Hepatocyte (in vitro differentiated cells): ENCODE results near the gene PCED1A. TPM values are rescaled to one million over a fixed set of nuclear protein-coding genes. Genes with fewer than 3 reads are reported as not detected.

Experiments
- DNase-seq: peaks from one replicate; pipeline ENCODE4 v3.0.0-alpha.2; 2016; ENCODE audit warnings: low spot score
- H2AFZ ChIP-seq: fragments of 200-600 bp; sonication (generic); 2 replicates; pipeline ENCODE4 v1.6.0; 2016; ENCODE audit warnings: antibody characterized with exemption, mild to moderate bottlenecking
- H3K27ac ChIP-seq: fragments of 200-600 bp; sonication (generic); 2 replicates; pipeline ENCODE4 v1.5.1; 2016; ENCODE audit warnings: mild to moderate bottlenecking
- H3K27me3 ChIP-seq: fragments of 200-600 bp; sonication (generic); 2 replicates; pipeline ENCODE4 v1.6.1; 2016
- H3K36me3 ChIP-seq: fragments of 200-600 bp; sonication (generic); replicated peaks from 2 replicates; pipeline ENCODE4 v1.5.1; 2016; ENCODE audit warnings: low read depth; ENCODE audit not compliant: insufficient read depth
- H3K4me1 ChIP-seq: fragments of 200-600 bp; sonication (generic); 2 replicates; pipeline ENCODE4 v1.5.1; 2016; ENCODE audit warnings: mild to moderate bottlenecking, moderate library complexity; ENCODE audit not compliant: insufficient read depth
- H3K4me2 ChIP-seq: fragments of 200-600 bp; sonication (generic); 2 replicates; pipeline ENCODE4 v1.6.0; 2016
- H3K4me3 ChIP-seq: fragments of 200-600 bp; sonication (generic); 2 replicates; pipeline ENCODE4 v1.5.1; 2016; ENCODE audit warnings: mild to moderate bottlenecking
- H3K79me2 ChIP-seq: fragments of 200-600 bp; sonication (generic); 2 replicates; pipeline ENCODE4 v1.6.0; 2017; ENCODE audit warnings: mild to moderate bottlenecking
- H3K9me2 ChIP-seq: fragments of 200-600 bp; sonication (generic); replicated peaks from 2 replicates; pipeline ENCODE4 v1.6.0; 2017; ENCODE audit warnings: mild to moderate bottlenecking; ENCODE audit not compliant: insufficient read depth
- H3K9me3 ChIP-seq: fragments of 200-600 bp; sonication (generic); 2 replicates; pipeline ENCODE4 v1.5.1; 2016; ENCODE audit warnings: low read depth, mild to moderate bottlenecking
- H4K20me1 ChIP-seq: fragments of 200-600 bp; sonication (generic); 2 replicates; pipeline ENCODE4 v1.6.0; 2016; ENCODE audit warnings: mild to moderate bottlenecking; ENCODE audit not compliant: insufficient read depth, poor library complexity, severe bottlenecking
- CTCF ChIP-seq: fragments of 200-600 bp; sonication (generic); IDR thresholded peaks from 2 replicates; pipeline ENCODE4 v1.5.1; 2016; ENCODE audit warnings: antibody characterized with exemption, mild to moderate bottlenecking; ENCODE audit not compliant: poor library complexity
- EZH2 ChIP-seq: fragments of 200-600 bp; sonication (generic); IDR thresholded peaks from 2 replicates; pipeline ENCODE4 v1.6.1; 2016; ENCODE audit warnings: antibody characterized with exemption, mild to moderate bottlenecking, borderline replicate concordance
- EZH2phosphoT487 ChIP-seq: fragments of 200-600 bp; sonication (generic); IDR thresholded peaks from one replicate; pipeline ENCODE4 v1.6.1; 2018; ENCODE audit warnings: antibody characterized with exemption, mild to moderate bottlenecking, low read depth, moderate library complexity; ENCODE audit not compliant: unreplicated experiment, severe bottlenecking
- WGBS: methylation state at CpG from one replicate; pipeline ENCODE4 v1.1.6; 2016; ENCODE audit warnings: low lambda C conversion rate; ENCODE audit errors: missing lambda C conversion rate; 5-methylcytosine and 5-hydroxymethylcytosine counted together
- polyA plus RNA-seq: library from polyadenylated mRNA; unstranded; fragments of >200 nt; fragmentation: Nextera tagmentation; extraction: Ambion mirVana; gene quantifications from 2 replicates; pipeline ENCODE4 v1.2.1, GENCODE V29; 2016
- total RNA-seq: library from RNA; depleted of rRNA; stranded (reverse); fragments of >200 nt; gene quantifications from 2 replicates; pipeline ENCODE4 v1.2.3, GENCODE V29; 2014

Gene PCED1A
- total and polyA plus RNA-seq, 2 experiments from 2014 or later: 41.2 to 43.0 TPM

DNA sequence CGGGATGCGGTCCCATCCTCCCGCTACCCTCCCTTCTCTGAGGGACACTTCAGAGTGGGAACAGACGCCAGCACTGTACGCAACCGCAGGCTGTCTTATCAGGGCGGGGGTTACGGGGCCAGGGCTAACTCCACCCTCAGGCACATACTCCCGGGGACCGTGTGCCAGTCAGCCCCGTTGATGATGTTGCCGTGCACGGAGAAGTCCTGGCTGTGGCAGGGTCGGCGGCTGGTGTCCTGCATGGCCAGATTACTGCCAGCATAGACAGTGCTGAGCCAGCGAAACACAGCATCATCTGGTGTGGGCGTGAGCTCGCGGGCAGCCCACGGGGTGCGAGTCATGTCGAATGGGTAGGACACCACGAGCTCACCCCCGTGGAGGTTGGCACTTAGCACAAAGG, 45.0 kb downstream of the PCED1A start:
- Histone ChIP-seq H3K27me3 (peaks cover 27% of the 10 kb centered on the region), H3K27ac (no peak overlapping the region), H2AFZ (no peak overlapping the region), H3K36me3 (no peaks in the 10 kb centered on the region), H3K79me2 (no peaks in the 10 kb centered on the region), H3K4me3 (no peak overlapping the region), H3K9me3 (no peaks in the 10 kb centered on the region), H3K9me2 (no peaks in the 10 kb centered on the region), H3K4me1 (peaks cover 3% of the 10 kb centered on the region), H4K20me1 (no peaks in the 10 kb centered on the region), H3K4me2 (no peak overlapping the region)
- no peak for DNase-seq
- 93% methylated on average over 24 of the region's 24 CpGs for WGBS
- TF ChIP-seq EZH2: no peak
- TF ChIP-seq CTCF: no peak
- no peak for TF ChIP-seq EZH2phosphoT487

DNA sequence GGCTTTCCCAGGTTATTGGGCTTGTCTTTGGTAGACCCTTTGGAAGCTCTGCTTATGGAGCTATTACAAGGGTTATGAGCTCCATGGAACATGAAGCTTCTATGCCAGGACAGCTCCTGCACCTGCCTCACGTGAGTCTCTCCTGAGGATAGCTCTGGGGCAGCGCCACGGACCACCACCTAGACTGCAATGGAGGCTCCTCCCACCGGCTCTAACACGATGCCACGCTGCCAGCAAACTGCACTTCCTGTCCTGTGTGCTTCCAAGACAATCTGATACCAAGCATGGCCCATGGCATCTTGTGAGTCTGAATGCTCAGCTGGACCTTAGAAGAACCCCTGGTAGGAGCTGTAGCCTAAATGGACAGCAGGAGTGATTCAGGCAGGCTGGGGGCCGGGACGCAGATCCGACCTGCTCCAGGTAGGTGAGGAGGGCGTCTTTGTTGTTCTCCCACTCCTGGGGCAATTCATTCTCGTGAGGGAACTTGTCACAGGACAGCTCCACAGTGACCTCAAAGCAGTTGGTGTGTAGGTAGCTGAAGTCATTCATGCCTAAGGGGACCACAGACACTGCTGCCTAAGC, 45.5 kb downstream of the PCED1A start:
- H2AFZ ChIP-seq: no peak overlapping the region
- WGBS: 93% methylated on average over 11 of the region's 11 CpGs

GRCh38 chr20:2794202-2794748, 46.2 kb downstream of the PCED1A start:
- TF ChIP-seq EZH2 (no peak), CTCF (no peak), EZH2phosphoT487 (no peak)
- 92% methylated on average over 23 of the region's 23 CpGs for WGBS
- Histone ChIP-seq H3K27ac (no peak overlapping the region), H4K20me1 (no peaks in the 10 kb centered on the region), H3K4me2 (no peak overlapping the region), H3K79me2 (no peaks in the 10 kb centered on the region), H3K4me1 (no peaks in the 10 kb centered on the region), H2AFZ (no peak overlapping the region), H3K36me3 (no peaks in the 10 kb centered on the region), H3K27me3 (peaks cover 16% of the 10 kb centered on the region), H3K9me3 (no peaks in the 10 kb centered on the region), H3K4me3 (no peak overlapping the region), H3K9me2 (no peaks in the 10 kb centered on the region)
- DNase-seq: no peak

More for the DNA sequence above, 45.5 kb downstream of the PCED1A start:
- no peaks in the 10 kb centered on the region for H3K9me2 ChIP-seq
- H3K27me3 ChIP-seq: peaks cover 23% of the 10 kb centered on the region
- H3K4me2 ChIP-seq: no peak overlapping the region
- H3K9me3 ChIP-seq: no peaks in the 10 kb centered on the region
- H3K4me1 ChIP-seq: peaks cover 1% of the 10 kb centered on the region
- TF ChIP-seq EZH2phosphoT487: no peak
- TF ChIP-seq EZH2: no peak
- TF ChIP-seq CTCF: no peak
- no peaks in the 10 kb centered on the region for H3K79me2 ChIP-seq
- H3K36me3 ChIP-seq: no peaks in the 10 kb centered on the region
- H3K4me3 ChIP-seq: no peak overlapping the region
- H3K27ac ChIP-seq: no peak overlapping the region
- H4K20me1 ChIP-seq: no peaks in the 10 kb centered on the region
- DNase-seq: no peak
